HG03439 (cell line): Measurements from ENCODE around the gene LSM10.

Experiments used
- ATAC-seq: cut with Tn5 transposase; IDR thresholded peaks from one replicate; pipeline ENCODE4 v1.9.1; 2021; ENCODE audit warnings: mild to moderate bottlenecking, moderate library complexity; ENCODE audit not compliant: unreplicated experiment

Gene LSM10

DNA sequence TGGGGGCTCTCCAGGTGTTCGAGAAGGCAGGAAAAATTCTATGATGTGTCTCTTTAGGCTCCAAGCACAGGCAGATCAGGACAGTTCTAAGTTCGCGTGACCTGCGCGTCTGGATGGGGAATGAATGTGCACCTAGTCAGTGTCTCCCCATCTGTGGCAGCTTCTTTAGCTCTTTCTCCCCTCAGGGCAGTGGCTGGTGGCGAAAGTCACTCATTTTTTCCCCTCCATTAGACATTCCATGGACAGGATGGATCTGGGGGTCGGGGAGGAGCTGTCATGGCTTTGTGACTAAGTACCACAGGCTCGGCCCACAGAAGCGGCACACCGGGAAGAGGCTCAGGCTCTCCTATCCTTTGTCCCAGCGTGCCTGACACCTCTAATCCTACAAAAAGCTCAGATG, 43.2 kb downstream of the LSM10 start:
- no peak for ATAC-seq

DNA sequence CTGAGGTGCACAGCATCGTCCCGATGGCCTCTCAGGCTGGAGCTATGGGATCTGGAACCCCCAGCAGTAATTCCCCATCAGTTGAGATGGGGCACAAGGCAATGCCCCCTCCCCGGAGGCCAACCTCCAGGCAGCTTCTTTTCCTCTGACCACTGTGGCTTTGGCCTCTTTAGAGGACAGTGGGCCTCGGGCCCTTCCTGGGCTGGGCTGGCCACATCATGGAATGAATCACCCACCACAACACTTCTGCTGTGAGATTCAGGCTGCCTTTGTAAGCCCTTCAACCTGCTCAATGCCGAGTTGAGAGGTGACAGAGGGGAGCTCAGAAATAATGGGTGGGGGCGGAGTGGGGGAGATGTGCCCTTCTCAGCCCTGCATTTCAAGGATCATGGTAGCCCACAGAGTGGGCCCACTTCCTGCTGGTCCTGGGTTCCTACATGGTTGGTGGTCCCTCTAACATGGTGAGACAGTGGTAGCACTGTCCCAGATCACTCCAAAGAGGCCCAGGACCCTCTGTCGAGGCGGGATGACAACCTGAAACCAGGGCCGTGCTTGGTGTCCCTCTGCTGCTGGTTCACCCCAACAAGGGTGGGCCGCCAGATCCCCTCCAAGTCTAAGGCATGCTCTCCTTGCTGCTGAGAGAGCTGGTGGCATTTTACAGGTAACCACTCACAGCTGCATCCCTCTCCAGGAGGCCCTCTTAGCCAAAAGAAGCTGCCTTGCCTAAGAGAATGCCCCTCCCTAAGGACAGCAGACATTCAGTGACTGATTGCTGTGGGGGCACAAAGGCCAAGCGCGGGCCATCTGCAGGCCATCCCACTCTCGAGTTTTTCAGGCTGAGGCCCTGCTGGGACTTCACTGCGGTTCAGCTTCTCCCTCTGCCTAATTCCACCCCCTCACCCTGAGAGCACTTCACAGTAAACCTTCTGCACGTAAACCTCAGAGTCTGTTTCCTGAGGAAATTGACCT, 44.5 kb downstream of the LSM10 start:
- ATAC-seq: no peak

DNA sequence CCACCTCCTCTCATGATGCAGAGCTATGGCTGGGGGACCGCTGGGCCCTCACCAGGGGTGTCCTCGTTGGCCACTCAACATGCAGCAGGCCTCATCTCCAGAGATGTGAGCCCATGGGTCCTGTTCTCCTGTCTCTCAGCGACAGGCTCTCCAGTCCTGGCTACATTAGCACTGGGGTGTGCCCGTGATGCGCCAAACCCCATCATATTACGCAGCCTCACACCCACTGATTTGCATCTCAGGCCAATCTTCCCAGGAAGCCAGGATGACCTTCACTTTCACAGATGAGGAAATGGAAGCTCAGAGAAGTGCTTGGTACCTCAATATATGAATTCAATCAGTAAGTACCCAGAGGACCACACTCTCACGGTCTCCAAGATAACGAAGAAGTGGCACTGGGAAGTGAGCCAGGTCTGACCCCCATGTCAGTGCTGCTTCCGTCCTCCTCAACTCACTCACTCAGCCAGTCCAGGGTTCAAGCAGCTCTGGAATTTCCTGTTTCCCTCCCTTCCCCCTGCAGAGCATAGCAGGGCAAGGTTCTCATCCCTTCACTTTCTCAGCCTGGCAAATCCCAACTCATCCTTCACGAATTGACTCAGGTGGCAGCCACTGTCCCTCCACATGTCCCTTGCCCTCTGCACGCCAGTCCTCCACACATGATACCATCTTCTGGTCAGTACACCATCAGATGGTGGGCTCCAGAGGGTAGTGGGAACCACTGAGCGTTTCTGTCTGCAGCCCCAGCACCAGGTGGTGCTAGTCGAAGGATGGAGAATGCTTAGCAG, 45.4 kb downstream of the LSM10 start:
- no peak for ATAC-seq

DNA sequence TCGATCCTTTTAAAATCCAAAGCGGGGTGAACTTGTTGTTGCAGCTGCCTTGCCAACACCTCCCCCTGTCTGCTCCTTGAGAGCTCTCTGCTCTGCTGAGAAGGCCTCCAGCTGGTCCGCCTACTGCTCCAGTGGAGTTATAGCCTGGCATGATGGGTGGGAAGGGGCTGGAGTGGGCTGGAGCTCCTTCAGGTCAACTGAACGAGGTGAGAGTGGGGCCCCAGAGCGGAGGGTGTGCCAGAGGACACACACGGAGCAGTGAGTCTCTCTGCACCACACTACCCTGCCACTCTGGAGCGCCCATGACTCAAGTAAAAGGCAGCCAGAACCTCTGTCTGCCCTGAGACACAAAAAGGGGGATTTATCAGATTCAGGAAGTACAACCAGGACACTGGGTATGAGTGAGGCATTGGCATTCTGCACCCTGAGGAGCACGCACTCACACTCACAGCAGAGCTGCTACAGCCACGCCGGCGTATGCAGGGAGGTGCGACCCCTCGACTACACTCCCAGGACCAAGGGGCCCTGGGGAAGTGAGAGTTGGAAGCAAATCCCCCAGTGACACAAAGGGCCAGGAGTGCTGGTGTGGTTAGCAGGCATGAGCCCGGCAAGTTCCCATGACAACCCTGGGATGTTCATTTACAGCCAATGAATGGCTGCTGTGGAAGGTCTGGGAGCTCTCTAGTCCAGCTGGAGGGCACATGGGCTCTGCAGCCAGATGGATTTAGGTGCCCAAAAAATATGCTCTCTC, 46.3 kb downstream of the LSM10 start:
- ATAC-seq: no peak

DNA sequence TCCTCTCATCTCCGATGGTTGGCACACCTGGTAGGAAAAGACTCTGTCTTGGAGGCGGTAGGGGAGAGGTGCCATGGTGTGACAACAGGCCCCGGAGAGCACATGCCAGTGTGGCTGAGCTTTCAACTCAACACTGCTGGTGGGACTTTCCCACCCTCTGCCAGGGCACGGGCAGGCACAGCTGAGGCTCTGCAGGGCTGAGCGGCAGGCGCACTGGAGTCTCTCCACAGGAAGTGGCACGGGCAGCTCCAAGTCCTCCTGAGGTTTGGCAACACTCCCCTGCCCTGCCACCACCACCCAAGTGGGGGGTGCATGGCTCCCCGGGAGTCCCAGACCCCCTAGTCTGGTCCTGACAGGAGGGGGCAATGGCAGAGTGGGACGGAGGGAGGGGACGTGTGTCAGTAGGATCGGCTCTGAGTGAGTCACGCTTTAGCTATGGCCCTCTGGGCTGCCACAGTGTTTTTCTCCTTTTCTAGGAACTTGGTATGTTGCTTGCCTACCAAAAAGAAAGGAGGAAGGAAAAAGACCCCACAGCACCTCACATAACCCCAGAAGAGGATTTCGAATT, 47.0 kb downstream of the LSM10 start:
- ATAC-seq: no peak

DNA sequence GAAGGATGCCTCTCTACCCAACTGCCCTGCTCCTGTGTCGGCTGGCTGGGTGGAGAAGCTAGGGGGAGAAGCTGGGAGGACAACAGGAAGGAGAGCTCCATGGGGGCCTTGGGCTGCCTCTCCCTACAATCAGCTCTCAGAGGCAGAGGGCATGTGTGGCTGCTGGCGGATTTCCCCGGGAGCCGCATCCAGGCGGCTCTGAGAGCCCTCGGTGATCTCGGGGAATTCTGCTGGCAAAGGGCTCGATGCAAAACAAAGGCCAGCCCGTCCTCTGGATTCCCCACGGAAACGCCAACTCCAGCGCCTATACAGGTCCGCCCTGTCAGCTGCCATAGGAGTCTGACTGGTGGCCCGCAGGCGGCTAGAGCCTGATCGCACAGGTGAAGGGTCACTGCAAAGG, 47.9 kb downstream of the LSM10 start:
- no peak for ATAC-seq

DNA sequence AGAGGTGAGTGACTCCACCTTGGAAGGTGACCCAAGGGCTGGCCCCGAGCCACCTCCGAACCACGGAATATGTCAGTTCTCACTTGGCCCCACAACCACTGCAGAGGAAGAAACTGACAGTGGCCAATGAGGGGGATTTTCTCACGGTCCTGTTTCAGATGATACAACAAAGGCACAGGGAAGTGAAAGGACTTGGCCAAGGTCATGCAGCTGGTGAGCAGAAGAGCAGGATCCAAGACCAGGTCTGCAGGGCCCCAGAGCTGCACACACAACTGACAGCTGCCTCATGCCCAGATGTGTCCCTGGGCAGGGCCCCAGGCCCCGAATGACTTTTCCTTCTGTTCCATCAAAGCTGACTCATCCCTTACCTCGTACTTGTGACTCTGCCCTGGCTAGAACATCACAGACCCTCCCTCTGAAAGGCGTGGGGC, 48.5 kb downstream of the LSM10 start:
- ATAC-seq: peak; percentile 57

DNA sequence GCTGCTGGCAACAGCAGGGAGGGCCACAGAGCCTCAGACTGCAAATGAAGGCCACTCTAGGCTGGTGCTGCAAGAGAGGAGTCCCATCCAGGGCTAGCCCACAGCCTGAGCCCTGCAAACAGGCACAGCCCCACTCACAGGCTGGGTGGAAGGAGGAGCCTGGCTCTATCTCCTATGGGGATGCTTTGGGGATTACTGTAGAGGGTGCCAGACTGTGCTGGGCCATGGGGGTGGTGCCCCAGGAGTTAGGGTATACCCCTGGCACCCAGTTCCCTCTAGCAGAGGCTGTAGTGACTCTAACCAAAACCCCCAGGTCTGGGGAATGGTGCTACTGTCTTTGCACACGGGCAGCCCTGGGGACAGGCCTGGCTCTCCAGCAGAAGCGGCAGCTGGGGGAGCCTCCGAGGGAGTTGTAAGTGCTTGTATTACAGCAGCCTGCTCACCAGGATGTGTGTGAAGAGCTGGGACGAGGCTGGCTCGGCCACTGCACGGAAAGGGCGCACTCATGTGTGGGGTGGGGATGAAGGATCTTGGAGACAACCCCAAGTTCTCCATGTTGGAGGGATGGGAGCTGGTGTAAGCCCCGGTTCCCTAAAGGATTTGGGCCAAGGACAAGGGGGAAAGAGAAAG, 50.9 kb downstream of the LSM10 start:
- no peak for ATAC-seq

DNA sequence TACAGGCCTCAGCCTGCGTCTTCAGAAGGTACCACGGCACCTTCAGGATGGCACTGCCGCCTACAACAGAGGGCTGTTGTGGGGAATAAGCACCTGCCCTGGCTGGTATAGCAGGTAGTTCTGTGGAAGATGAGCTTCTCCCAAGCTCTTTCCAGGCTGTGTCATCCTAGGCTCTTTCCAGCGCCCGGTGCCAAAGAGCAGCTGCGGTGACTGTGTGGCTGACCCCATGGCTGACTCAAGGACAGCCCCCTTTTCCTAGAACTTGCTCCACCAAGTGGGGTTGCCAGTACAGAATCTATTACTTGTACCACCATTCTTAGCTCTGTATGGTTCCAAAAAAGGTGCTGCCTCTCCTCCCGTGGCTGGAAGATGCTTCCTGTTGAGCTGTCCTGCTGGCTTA, 52.4 kb downstream of the LSM10 start:
- ATAC-seq: no peak

DNA sequence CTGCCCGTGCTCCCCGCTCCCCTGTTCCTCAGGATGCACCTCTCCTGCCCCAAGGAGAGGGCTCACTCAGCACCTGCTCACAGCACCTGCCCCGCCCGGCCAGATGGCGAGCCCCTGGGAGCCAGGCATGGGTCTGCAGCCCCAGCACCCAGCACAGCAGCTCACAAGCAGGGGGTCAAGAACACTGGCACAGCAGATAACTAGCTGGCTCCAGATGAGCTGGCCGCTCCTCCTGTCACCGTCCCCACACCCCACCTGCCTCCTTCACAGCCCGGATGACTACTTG, 53.4 kb downstream of the LSM10 start:
- ATAC-seq: no peak

DNA sequence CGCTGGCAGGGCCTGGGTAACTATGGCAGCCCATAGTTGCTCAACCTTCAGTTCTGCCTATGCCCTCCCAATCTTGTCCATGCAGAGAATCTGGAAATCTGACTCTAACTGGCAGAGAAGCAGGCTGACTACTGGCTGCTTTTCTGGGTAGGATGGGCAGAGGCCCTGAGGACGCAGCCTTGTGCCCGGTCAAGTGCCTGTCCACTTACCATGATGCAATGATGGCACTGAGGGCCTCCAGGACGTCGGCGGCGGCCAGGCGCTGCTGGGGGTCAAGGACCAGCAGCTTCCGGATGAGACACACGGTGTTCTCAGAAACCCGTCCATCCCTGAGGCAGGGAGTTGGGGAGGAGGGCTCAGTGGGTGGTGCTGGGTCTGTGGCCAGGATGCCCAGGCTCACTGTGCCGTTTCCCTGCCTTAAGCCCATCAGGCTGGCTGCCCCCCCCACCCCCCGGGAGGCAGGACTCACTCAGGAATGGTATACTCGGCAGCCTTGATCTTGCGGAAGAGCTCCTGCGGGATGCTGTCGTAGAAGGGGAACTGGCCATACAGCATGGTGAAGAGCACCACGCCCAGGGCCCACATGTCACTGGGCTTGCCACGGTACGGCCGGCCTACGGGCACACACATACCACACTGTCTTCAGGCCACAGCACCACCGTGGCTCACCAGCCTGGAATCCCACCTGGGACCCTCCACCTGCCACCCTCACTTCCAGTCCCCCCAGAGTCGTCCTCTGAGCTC, 53.9 kb downstream of the LSM10 start:
- no peak for ATAC-seq
